ENCODE measurements around the gene ZC3HAV1.

DNA sequence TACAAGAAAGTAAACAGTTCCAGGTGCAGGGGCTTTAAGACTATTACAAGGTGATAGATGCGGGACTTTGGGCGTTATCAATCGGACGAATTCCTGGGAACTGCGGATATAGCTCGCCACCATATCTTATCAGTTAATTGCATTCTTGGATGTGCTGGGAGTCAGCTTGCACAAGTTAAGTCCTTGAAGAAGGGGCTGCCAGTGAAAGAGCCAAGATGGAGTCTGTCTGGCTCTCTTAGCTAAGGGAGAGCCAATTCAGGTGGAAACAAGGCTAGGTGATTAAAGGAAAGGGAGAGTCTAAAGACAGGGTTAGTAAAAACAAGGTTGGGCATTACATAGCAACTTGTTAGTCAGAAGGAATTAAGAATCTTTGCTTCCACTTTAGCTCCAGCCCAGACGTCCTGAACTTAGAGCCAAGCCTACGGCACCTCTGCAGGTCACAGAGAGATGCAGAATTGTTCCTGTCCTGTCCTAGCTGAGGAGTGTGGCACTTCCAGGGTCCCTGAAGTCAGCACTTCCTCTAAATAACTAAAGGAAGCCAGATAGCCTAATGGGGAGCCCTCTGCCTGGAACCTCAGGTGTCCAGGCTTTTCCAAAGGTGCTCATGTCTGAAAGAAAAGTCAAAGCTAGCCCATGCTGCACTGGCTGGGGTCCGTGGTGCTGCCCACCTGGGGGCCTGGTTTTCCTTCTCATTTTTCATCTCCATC, 17.3 kb downstream of the ZC3HAV1 start:
- TF ChIP-seq EZH2 (IDR thresholded peaks at IDR 0.05; ENCODE audit: low read depth, unreplicated experiment) (no peak), JUNB (IDR thresholded peaks at IDR 0.05; ENCODE audit: unreplicated experiment) (no peak), POLR2AphosphoS5 (IDR thresholded peaks at IDR 0.05; ENCODE audit: low read depth) (no peak), ZNF114 (CRISPR knock-in tag; IDR thresholded peaks at IDR 0.05) (no peak), CREB1 (CRISPR knock-in tag; IDR thresholded peaks at IDR 0.05; ENCODE audit: low read depth) (no peak)
- TF ChIP-seq, protein P1, sequence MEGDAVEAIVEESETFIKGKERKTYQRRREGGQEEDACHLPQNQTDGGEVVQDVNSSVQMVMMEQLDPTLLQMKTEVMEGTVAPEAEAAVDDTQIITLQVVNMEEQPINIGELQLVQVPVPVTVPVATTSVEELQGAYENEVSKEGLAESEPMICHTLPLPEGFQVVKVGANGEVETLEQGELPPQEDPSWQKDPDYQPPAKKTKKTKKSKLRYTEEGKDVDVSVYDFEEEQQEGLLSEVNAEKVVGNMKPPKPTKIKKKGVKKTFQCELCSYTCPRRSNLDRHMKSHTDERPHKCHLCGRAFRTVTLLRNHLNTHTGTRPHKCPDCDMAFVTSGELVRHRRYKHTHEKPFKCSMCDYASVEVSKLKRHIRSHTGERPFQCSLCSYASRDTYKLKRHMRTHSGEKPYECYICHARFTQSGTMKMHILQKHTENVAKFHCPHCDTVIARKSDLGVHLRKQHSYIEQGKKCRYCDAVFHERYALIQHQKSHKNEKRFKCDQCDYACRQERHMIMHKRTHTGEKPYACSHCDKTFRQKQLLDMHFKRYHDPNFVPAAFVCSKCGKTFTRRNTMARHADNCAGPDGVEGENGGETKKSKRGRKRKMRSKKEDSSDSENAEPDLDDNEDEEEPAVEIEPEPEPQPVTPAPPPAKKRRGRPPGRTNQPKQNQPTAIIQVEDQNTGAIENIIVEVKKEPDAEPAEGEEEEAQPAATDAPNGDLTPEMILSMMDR (conservative IDR thresholded peaks at IDR 0.05; ENCODE audit: low read depth in 2 of 2): no peak
- TF ChIP-seq, protein P2, sequence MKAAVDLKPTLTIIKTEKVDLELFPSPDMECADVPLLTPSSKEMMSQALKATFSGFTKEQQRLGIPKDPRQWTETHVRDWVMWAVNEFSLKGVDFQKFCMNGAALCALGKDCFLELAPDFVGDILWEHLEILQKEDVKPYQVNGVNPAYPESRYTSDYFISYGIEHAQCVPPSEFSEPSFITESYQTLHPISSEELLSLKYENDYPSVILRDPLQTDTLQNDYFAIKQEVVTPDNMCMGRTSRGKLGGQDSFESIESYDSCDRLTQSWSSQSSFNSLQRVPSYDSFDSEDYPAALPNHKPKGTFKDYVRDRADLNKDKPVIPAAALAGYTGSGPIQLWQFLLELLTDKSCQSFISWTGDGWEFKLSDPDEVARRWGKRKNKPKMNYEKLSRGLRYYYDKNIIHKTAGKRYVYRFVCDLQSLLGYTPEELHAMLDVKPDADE (IDR thresholded peaks at IDR 0.05): no peak
